HEK293T (cell line): ENCODE data around the gene TGFBR1.

Experiments used
- CTCF ChIA-PET: fragments of 350-600 bp; formaldehyde crosslinking; extraction: SDS; loops from one replicate; lab custom pipeline; 2021; ENCODE audit warnings: antibody characterized with exemption, inconsistent platforms; lab: Yijun Ruan, JAX
- POLR2A ChIA-PET: fragments of 350-600 bp; formaldehyde crosslinking; extraction: SDS; loops from one replicate; lab custom pipeline; 2020; ENCODE audit warnings: antibody characterized with exemption, inconsistent platforms; lab: Yijun Ruan, JAX
- DNase-seq: peaks from one replicate; pipeline ENCODE4 v3.0.0; 2012; ENCODE audit warnings: mixed read lengths; ENCODE audit errors: extremely low spot score
- ARNT ChIP-seq: fragments of 450-650 bp; IDR thresholded peaks from 2 replicates; pipeline ENCODE4 v1.6.1; 2017; ENCODE audit warnings: mild to moderate bottlenecking
- BHLHE40 ChIP-seq: fragments of 450-650 bp; IDR thresholded peaks from 2 replicates; pipeline ENCODE4 v1.6.1; 2016; ENCODE audit warnings: mild to moderate bottlenecking, moderate library complexity, borderline replicate concordance
- CTBP1 ChIP-seq: fragments of 450-650 bp; IDR thresholded peaks from 2 replicates; pipeline ENCODE4 v1.6.1; 2016; ENCODE audit warnings: borderline replicate concordance
- ELF4 ChIP-seq: fragments of 450-650 bp; IDR thresholded peaks from 2 replicates; pipeline ENCODE4 v1.6.1; 2017; ENCODE audit warnings: antibody characterized with exemption
- FOXA1 ChIP-seq: fragments of 450-650 bp; IDR thresholded peaks from 2 replicates; pipeline ENCODE4 v1.6.1; 2016; ENCODE audit warnings: mild to moderate bottlenecking
- FOXK2 ChIP-seq: fragments of 450-650 bp; IDR thresholded peaks from 2 replicates; pipeline ENCODE4 v1.6.1; 2016; ENCODE audit warnings: mild to moderate bottlenecking
- FOXM1 ChIP-seq: fragments of 450-650 bp; IDR thresholded peaks from 2 replicates; pipeline ENCODE4 v1.6.1; 2017; ENCODE audit warnings: mild to moderate bottlenecking, borderline replicate concordance
- HDGF ChIP-seq: fragments of 450-650 bp; IDR thresholded peaks from 2 replicates; pipeline ENCODE4 v1.6.1; 2017; ENCODE audit warnings: antibody characterized with exemption, borderline replicate concordance
- L3MBTL2 ChIP-seq: fragments of 450-650 bp; conservative IDR thresholded peaks from 2 replicates; pipeline ENCODE4 v1.6.1; 2016; ENCODE audit warnings: mild to moderate bottlenecking
- LEF1 ChIP-seq: fragments of 450-650 bp; IDR thresholded peaks from 2 replicates; pipeline ENCODE4 v1.6.1; 2017; ENCODE audit warnings: mild to moderate bottlenecking, borderline replicate concordance
- NFRKB ChIP-seq: fragments of 450-650 bp; IDR thresholded peaks from 2 replicates; pipeline ENCODE4 v1.6.1; 2016; ENCODE audit warnings: mild to moderate bottlenecking, moderate library complexity
- SP1 ChIP-seq: fragments of 450-650 bp; IDR thresholded peaks from 2 replicates; pipeline ENCODE4 v1.6.1; 2017
- SUZ12 ChIP-seq: fragments of 450-650 bp; IDR thresholded peaks from 2 replicates; pipeline ENCODE4 v1.6.1; 2016; ENCODE audit warnings: mild to moderate bottlenecking
- TARDBP ChIP-seq: fragments of 450-650 bp; IDR thresholded peaks from 2 replicates; pipeline ENCODE4 v1.6.1; 2016
- ZNF384 ChIP-seq: fragments of 450-650 bp; IDR thresholded peaks from 2 replicates; pipeline ENCODE4 v1.6.1; 2016
- TF ChIP-seq, protein P1 (sequence below): fragments of 450-650 bp; IDR thresholded peaks from 2 replicates; pipeline ENCODE4 v1.6.1; 2016

Gene TGFBR1

DNA sequence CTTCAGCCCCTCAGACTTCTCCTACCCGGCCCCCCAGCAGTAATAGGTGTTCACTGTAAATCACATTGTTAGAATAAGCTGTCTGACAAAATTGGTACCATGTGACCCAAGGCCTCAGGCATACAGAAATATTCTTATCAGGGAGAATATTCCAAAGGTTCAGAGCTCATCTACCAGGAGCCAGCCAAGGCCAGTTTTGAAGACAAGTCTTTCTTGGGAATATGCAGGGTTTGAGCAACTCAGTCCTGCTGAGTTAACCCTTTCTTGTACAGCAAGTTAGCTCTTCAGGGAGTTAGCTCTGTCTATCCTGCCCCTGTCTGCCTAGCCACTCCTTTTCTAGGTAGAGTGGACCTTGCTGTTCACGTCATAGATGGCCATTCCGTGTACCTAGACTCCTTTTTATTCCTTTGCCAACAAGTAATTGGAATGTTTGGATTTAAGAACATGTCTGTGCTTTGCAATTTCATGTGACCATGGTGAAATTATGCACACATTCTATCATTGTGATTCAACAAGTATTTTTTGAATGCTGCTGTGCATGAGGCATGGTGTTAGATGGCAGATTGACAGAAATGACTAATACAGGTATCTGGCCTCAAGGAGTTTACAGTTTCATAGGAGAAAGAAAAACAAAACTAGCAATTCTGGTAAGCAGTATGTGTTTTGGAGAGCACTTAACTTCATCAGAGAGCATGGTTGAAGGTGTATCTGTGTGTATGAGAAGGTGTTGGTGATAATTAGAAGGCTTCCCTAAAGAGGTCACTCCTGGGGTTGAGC is 22.6 kb downstream of the TGFBR1 start:
- ChIA-PET CTCF (no interaction called here), POLR2A (no interaction called here)
- TF ChIP-seq FOXM1, result no peak
- no peak for TF ChIP-seq SP1
- TF ChIP-seq FOXA1, result no peak
- no peak for TF ChIP-seq LEF1
- TF ChIP-seq BHLHE40, result no peak
- no peak for TF ChIP-seq ARNT
- TF ChIP-seq, protein P1, sequence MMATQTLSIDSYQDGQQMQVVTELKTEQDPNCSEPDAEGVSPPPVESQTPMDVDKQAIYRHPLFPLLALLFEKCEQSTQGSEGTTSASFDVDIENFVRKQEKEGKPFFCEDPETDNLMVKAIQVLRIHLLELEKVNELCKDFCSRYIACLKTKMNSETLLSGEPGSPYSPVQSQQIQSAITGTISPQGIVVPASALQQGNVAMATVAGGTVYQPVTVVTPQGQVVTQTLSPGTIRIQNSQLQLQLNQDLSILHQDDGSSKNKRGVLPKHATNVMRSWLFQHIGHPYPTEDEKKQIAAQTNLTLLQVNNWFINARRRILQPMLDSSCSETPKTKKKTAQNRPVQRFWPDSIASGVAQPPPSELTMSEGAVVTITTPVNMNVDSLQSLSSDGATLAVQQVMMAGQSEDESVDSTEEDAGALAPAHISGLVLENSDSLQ, result no peak
- no peak for TF ChIP-seq NFRKB
- no peak for TF ChIP-seq L3MBTL2
- no peak for TF ChIP-seq HDGF
- no peak for TF ChIP-seq FOXK2
- TF ChIP-seq ZNF384, result no peak
- TF ChIP-seq ELF4, result no peak
- no peak for TF ChIP-seq SUZ12
- TF ChIP-seq TARDBP, result no peak
- TF ChIP-seq CTBP1, result no peak
- DNase-seq, result no peak

DNA sequence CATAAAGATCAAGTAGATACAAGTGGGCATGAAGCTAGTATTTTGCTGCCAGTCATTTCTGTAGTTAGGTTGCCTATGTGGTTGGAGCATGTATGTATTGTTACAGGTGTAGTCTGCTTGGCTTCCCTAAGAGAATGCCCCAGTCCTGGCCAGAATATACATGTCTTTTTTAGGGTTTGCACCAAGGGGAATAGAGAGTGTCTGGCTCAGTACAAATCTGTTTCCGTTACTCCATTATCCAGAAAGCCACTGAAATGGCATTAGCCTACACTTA is 23.2 kb downstream of the TGFBR1 start:
- ChIA-PET POLR2A (no interaction called here), CTCF (no interaction called here)
- no peak for TF ChIP-seq SUZ12
- TF ChIP-seq ARNT, result no peak
- no peak for TF ChIP-seq HDGF
- no peak for TF ChIP-seq BHLHE40
- TF ChIP-seq L3MBTL2, result no peak
- DNase-seq, result no peak

DNA sequence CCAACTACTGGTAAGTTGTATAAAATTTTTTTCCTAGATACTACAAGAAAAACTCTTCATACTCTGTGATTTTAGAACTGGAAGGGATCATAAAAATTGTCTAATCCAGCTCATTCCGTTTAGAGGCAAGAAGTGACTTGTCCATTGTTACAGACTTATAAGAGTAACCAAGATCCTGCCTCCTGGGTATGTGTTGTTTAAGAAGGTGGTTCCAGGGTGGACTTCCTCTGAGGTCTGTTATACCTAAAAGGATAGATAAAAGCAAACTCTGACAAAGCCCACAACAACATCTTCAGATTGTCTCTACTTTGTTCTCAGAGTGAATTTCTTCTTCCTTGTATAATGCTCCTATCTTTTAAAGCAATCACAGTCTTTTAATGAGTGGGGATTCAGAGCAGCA is 24.2 kb downstream of the TGFBR1 start:
- DNase-seq, result no peak
- no peak for TF ChIP-seq BHLHE40
- TF ChIP-seq ELF4, result no peak
- TF ChIP-seq, protein P1, result no peak
- TF ChIP-seq SUZ12, result no peak
- POLR2A ChIA-PET, result no interaction called here
- CTCF ChIA-PET, result no interaction called here

DNA sequence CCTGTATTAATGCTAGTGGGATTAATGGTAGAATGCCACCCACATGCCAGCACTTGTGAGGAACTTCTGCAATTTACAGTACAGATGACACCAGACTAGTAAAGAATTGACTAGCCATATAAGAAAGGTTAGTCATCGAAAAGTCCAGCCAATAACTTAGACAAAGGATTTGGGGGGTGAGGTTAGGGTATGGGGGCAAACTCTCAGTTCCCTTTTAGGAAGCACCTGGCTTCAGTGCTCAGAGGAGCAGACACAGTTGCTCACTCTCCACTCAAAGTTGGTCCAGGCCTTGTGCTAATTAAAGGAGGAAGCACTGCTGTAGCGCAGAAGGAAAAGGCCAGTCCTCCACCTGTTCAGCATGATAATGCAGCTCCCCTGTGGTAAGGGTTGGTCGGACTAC is 25.2 kb downstream of the TGFBR1 start:
- DNase-seq, result no peak
- TF ChIP-seq SP1, result no peak
- TF ChIP-seq, protein P1, result no peak
- TF ChIP-seq FOXK2, result no peak
- TF ChIP-seq NFRKB, result no peak
- TF ChIP-seq ARNT, result no peak
- no peak for TF ChIP-seq HDGF
- no peak for TF ChIP-seq LEF1
- no peak for TF ChIP-seq ZNF384
- no peak for TF ChIP-seq FOXA1
- no peak for TF ChIP-seq TARDBP
- TF ChIP-seq CTBP1, result no peak
- no peak for TF ChIP-seq SUZ12
- no peak for TF ChIP-seq L3MBTL2
- no peak for TF ChIP-seq ELF4
- no peak for TF ChIP-seq FOXM1
- no peak for TF ChIP-seq BHLHE40
- ChIA-PET CTCF (no interaction called here), POLR2A (no interaction called here)

DNA sequence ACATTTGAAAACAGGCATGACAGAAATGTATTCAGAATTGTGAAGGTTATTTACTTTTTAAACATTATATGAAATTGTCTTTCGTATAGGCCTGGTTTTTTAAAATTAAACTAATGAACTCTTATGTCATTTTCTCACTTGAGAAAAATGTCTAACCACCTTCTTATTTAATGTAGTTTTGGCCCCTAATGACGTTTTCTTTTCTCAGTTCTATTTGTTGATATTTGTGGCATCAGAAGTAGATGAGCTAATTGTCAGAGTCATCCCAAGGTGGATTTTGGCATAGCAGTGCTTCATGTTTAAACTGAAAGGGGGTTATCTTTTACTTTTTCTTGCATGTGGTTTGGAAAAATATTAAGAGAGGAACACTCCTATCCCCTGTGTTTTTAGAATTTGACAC is 28.2 kb downstream of the TGFBR1 start:
- ChIA-PET CTCF (no interaction called here), POLR2A (no interaction called here)

DNA sequence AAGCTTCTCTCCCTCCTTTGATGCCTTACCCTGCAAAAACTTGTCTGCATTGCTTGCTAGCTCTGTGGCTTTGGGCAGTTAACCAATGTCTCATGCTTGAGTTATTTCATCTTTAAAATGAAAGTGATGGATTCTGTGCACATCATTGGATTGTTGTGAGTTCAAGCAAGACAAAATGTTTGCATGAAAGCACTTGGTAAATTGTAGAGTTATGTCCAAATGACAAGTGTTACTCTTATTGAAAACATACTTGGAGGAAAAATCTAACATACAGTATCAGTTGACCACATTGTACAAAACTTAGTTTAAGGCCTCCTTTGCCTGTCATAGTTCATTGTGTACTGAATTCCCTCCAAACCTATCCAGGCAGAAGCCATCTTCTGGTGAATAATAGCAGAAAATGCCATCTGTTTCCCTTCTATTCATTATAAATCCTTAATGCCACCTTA is 30.0 kb downstream of the TGFBR1 start:
- TF ChIP-seq L3MBTL2 (no peak), FOXA1 (no peak), HDGF (no peak), NFRKB (no peak), TARDBP (no peak), CTBP1 (no peak), BHLHE40 (no peak), ELF4 (no peak), ZNF384 (no peak), LEF1 (no peak), SUZ12 (no peak), SP1 (no peak), ARNT (no peak), FOXK2 (no peak), FOXM1 (no peak)
- TF ChIP-seq, protein P1, result no peak
- ChIA-PET POLR2A (no interaction called here), CTCF (no interaction called here)
- no peak for DNase-seq

More for the DNA sequence above, 28.2 kb downstream of the TGFBR1 start:
- TF ChIP-seq HDGF (no peak), LEF1 (no peak), SP1 (no peak), FOXA1 (no peak), FOXK2 (no peak), FOXM1 (no peak), ZNF384 (no peak), SUZ12 (no peak), L3MBTL2 (no peak), ELF4 (no peak), ARNT (no peak), TARDBP (no peak), NFRKB (no peak), BHLHE40 (no peak), CTBP1 (no peak)
- no peak for DNase-seq
